HG02973 (cell line): Measurements from ENCODE around the gene ATXN1.

Experiments
- ATAC-seq: cut with Tn5 transposase; IDR thresholded peaks from one replicate; pipeline ENCODE4 v1.9.1; 2021; ENCODE audit warnings: moderate library complexity; ENCODE audit not compliant: unreplicated experiment

Gene ATXN1

GRCh38 chr6:16254535-16254934 is 506.7 kb downstream of the ATXN1 start:
- no peak for ATAC-seq

- ATAC-seq = no peak
Measured at GRCh38 chr6:16253399-16254144, 507.7 kb downstream of the ATXN1 start.

GRCh38 chr6:16252686-16253299 is 508.5 kb downstream of the ATXN1 start:
- no peak for ATAC-seq

- no peak for ATAC-seq
Measured at GRCh38 chr6:16251706-16252105, 509.6 kb downstream of the ATXN1 start.

GRCh38 chr6:16249971-16250370 is 511.3 kb downstream of the ATXN1 start:
- ATAC-seq = no peak
